K562 (cell line): ENCODE results near the gene MYL3. TPM values are rescaled to one million over a fixed set of nuclear protein-coding genes. Genes with fewer than 3 reads are reported as not detected.

Experiments
- ATAC-seq: fragments of 200-7000 bp; cut with Tn5 transposase; 3 replicates; pipeline ENCODE4 v1.9.1; 2020; ENCODE audit warnings: moderate library complexity
- BruUV-seq: library from RNA; stranded (reverse); fragments of 400-500 nt; replicated peaks from 2 replicates; lab custom pipeline; 2021; lab: Mats Ljungman, UMichigan
- CTCF ChIA-PET: fragments of 300-600 bp; formaldehyde crosslinking; extraction: SDS; loops from one replicate; lab custom pipeline; 2021; ENCODE audit warnings: low intra/inter-chr PET ratio; lab: Yijun Ruan, JAX
- POLR2A ChIA-PET: fragments of 300-600, 350-650 bp; sonication (Branson Sonifier 250); formaldehyde crosslinking; extraction: SDS; loops from one replicate; lab custom pipeline; 2021; ENCODE audit warnings: antibody characterized with exemption, inconsistent platforms; lab: Yijun Ruan, JAX
- DNase-seq, 4 experiments: peaks; one replicate each; pipeline versions ENCODE4 v3.0.0 to v3.0.0-alpha.2; 2011 to 2018; ENCODE audit warnings: low spot score in 3 of 4, mixed read lengths in 3 of 4; ENCODE audit errors: extremely low read depth in 1 of 4
- FAIRE-seq: peaks from 2 replicates; lab custom pipeline; 2011; peaks lifted over from hg19 to GRCh38; lab: Jason Lieb, UNC
- H2AFZ ChIP-seq: 2 replicates; pipeline ENCODE4 v1.6.0; 2011; ENCODE audit warnings: low read depth, low read length, control low read depth, inconsistent platforms
- H3K27ac ChIP-seq: fragments of 200-600 bp; 3 replicates; pipeline ENCODE4 v1.8.0; 2011; ENCODE audit warnings: low read depth, mild to moderate bottlenecking, control low read depth, inconsistent platforms, low read length, moderate library complexity, mixed read lengths; ENCODE audit errors: extremely low read depth
- H3K27me3 ChIP-seq, 2 experiments: fragments of 300-600 bp in 1 of 2; 2 replicates in 1 of 2; 3 replicates in 1 of 2; pipeline versions ENCODE4 v1.6.0 to v1.8.0; 2011; ENCODE audit warnings: inconsistent platforms in 2 of 2, low read length in 2 of 2, mild to moderate bottlenecking in 1 of 2, mixed read lengths in 1 of 2, moderate library complexity in 1 of 2; ENCODE audit not compliant: control insufficient read depth in 2 of 2, insufficient read depth in 2 of 2
- H3K36me3 ChIP-seq: fragments of 300-600 bp; 3 replicates; pipeline ENCODE4 v1.8.0; 2011; ENCODE audit warnings: mild to moderate bottlenecking, low read length, inconsistent platforms; ENCODE audit not compliant: control insufficient read depth, insufficient read depth
- H3K4me1 ChIP-seq, 2 experiments: fragments of 200-600 bp in 1 of 2; replicated peaks in 1 of 2; 2 replicates in 1 of 2; 3 replicates in 1 of 2; pipeline versions ENCODE4 v1.5.1 to v1.8.0; 2011; ENCODE audit warnings: inconsistent platforms in 2 of 2, low read length in 2 of 2, mild to moderate bottlenecking in 1 of 2, mixed read lengths in 1 of 2, moderate library complexity in 1 of 2; ENCODE audit not compliant: control insufficient read depth in 2 of 2, insufficient read depth in 2 of 2
- H3K4me2 ChIP-seq: 2 replicates; pipeline ENCODE4 v1.6.1; 2011; ENCODE audit warnings: low read length, control low read depth, inconsistent platforms, mixed read lengths; ENCODE audit not compliant: insufficient read depth
- H3K4me3 ChIP-seq: fragments of 200-600 bp; sonication (generic), shearing (Covaris generic); 2 replicates; pipeline ENCODE4 v1.5.1; 2016; ENCODE audit warnings: control low read depth, inconsistent platforms
- H3K79me2 ChIP-seq: fragments of 200-600 bp; 3 replicates; pipeline ENCODE4 v1.8.0; 2011; ENCODE audit warnings: low read length, inconsistent platforms; ENCODE audit not compliant: control insufficient read depth, insufficient read depth
- H3K9ac ChIP-seq, 2 experiments: 2 replicates each; pipeline versions ENCODE4 v1.6.0 to v1.6.1; 2011; ENCODE audit warnings: low read depth in 2 of 2, low read length in 2 of 2, control low read depth in 1 of 2, inconsistent platforms in 1 of 2, mild to moderate bottlenecking in 1 of 2, mixed read lengths in 1 of 2; ENCODE audit not compliant: insufficient read depth in 1 of 2
- H3K9me1 ChIP-seq: one replicate; pipeline ENCODE4 v1.6.0; 2011; ENCODE audit warnings: inconsistent platforms, mild to moderate bottlenecking, low read length, moderate library complexity; ENCODE audit not compliant: control insufficient read depth, insufficient read depth
- H3K9me3 ChIP-seq: replicated peaks from 2 replicates; pipeline ENCODE4 v1.5.1; 2011; ENCODE audit warnings: low read depth, low read length, inconsistent platforms; ENCODE audit not compliant: control insufficient read depth, insufficient read depth
- H4K20me1 ChIP-seq: replicated peaks from 2 replicates; pipeline ENCODE4 v1.6.1; 2011; ENCODE audit warnings: low read length, inconsistent platforms, mixed read lengths; ENCODE audit not compliant: control insufficient read depth, insufficient read depth
- BRF1 ChIP-seq: IDR thresholded peaks from 3 replicates; pipeline ENCODE4 v1.6.1; 2011; ENCODE audit warnings: borderline replicate concordance, mild to moderate bottlenecking; ENCODE audit not compliant: insufficient read length; ENCODE audit errors: extremely low read depth
- LARP7 ChIP-seq: fragments of 450-650 bp; IDR thresholded peaks from 2 replicates; pipeline ENCODE4 v1.6.1; 2016
- MCM3 ChIP-seq: fragments of 450-650 bp; IDR thresholded peaks from 2 replicates; pipeline ENCODE4 v1.6.1; 2016
- MTA1 ChIP-seq: fragments of 450-650 bp; IDR thresholded peaks from 2 replicates; pipeline ENCODE4 v1.6.1; 2017; ENCODE audit warnings: borderline replicate concordance
- MTA2 ChIP-seq: fragments of 450-650 bp; IDR thresholded peaks from 2 replicates; pipeline ENCODE4 v1.6.1; 2016; ENCODE audit warnings: low read depth
- SMAD3 ChIP-seq: fragments of 450-650 bp; formaldehyde crosslinking; conservative IDR thresholded peaks from 2 replicates; pipeline ENCODE4 v1.4.0; 2020; ENCODE audit warnings: mild to moderate bottlenecking
- YBX1 ChIP-seq: fragments of 450-650 bp; IDR thresholded peaks from 2 replicates; pipeline ENCODE4 v1.7.1; 2016; ENCODE audit warnings: mild to moderate bottlenecking
- WGBS: fragments of 100-300 bp; shearing (Covaris generic); methylation state at CpG from one replicate; pipeline ENCODE4 v1.1.6; 2016; ENCODE audit warnings: low coverage, mixed read lengths; ENCODE audit not compliant: insufficient coverage; ENCODE audit errors: missing lambda C conversion rate; 5-methylcytosine and 5-hydroxymethylcytosine counted together
- in situ Hi-C: fragments of 300-500 bp; cut with MboI; formaldehyde crosslinking; loops from 4 replicates; pipeline ENCODE4 v1.15.0; 2018; ENCODE audit warnings: inconsistent platforms, mixed read lengths
- intact Hi-C: fragments of 100-400 bp; cut with micrococcal nuclease; formaldehyde crosslinking; loops from 2 replicates; pipeline ENCODE4 v1.14.2; 2022
- polyA plus RNA-seq, 8 experiments: library from polyadenylated mRNA; depleted of rRNA in 4 of 8; stranded (reverse) in 5 of 8; unstranded in 3 of 8; fragments of >200 nt; fragmentation: Nextera tagmentation in 2 of 8; fragmentation: Illumina TruSeq in 1 of 8; extraction: Ambion mirVana in 2 of 8; extraction: Trizol in 1 of 8; gene quantifications; 2 replicates each; pipeline versions ENCODE4 v1.2.1 to v1.2.3, GENCODE V29; 2011 to 2014; ENCODE audit warnings: inconsistent platforms in 1 of 8, missing spikeins in 1 of 8
- total RNA-seq, 7 experiments: library from RNA; depleted of rRNA in 6 of 7; stranded (reverse); fragments of >200 nt in 6 of 7; fragmentation: Illumina TruSeq in 2 of 7; extraction: Trizol in 2 of 7; gene quantifications; 2 replicates each; pipeline versions ENCODE4 v1.2.1 to v1.2.3, GENCODE V29; 2011 to 2021; ENCODE audit warnings: low replicate concordance in 1 of 7
- TF ChIP-seq, protein P1 (sequence below): fragments of 450-650 bp; IDR thresholded peaks from 2 replicates; pipeline ENCODE4 v1.6.1; 2018; ENCODE audit not compliant: partially characterized antibody
- TF ChIP-seq, protein P2 (sequence below), 2 experiments: fragments of 450-650 bp in 1 of 2; IDR thresholded peaks; 2 replicates each; pipeline ENCODE4 v1.6.1; 2011 to 2017; ENCODE audit warnings: low read depth in 2 of 2, antibody characterized with exemption in 1 of 2, borderline replicate concordance in 1 of 2, low read length in 1 of 2, mild to moderate bottlenecking in 1 of 2, mixed read lengths in 1 of 2; ENCODE audit not compliant: control insufficient read depth in 1 of 2
- TF ChIP-seq, protein P3 (sequence below): fragments of 450-650 bp; formaldehyde crosslinking; conservative IDR thresholded peaks from 2 replicates; pipeline ENCODE4 v1.4.0; 2022; ENCODE audit warnings: mild to moderate bottlenecking, missing genetic modification characterization

MYL3 gene
- total and polyA plus RNA-seq, 9 of the 15 experiments (the other 6 are each of a cell fraction or from before 2014, with no cell fraction given), result 0.14 to 0.45 TPM; not detected in 7

DNA sequence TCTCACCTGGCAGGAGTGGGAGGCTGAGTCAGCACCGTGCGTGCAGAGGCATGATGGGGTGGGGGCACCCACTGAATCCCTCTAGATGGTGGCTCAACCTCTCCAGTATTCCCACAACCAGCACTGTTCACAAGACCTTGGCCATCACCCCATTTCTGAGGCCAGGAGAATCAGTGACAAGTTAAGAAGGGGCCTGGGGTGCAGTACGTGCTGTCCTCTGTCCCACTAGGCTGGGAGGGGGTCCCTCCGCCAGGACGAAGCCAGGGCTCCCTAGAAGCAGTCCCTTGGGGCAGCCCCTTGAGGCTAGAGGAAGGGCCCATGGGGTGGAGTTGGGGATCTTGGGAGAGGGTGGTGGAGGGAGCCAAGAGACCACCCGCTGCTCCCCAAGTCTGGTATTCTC, 4.8 kb downstream of the MYL3 start (continued):
- TF ChIP-seq, protein P1, sequence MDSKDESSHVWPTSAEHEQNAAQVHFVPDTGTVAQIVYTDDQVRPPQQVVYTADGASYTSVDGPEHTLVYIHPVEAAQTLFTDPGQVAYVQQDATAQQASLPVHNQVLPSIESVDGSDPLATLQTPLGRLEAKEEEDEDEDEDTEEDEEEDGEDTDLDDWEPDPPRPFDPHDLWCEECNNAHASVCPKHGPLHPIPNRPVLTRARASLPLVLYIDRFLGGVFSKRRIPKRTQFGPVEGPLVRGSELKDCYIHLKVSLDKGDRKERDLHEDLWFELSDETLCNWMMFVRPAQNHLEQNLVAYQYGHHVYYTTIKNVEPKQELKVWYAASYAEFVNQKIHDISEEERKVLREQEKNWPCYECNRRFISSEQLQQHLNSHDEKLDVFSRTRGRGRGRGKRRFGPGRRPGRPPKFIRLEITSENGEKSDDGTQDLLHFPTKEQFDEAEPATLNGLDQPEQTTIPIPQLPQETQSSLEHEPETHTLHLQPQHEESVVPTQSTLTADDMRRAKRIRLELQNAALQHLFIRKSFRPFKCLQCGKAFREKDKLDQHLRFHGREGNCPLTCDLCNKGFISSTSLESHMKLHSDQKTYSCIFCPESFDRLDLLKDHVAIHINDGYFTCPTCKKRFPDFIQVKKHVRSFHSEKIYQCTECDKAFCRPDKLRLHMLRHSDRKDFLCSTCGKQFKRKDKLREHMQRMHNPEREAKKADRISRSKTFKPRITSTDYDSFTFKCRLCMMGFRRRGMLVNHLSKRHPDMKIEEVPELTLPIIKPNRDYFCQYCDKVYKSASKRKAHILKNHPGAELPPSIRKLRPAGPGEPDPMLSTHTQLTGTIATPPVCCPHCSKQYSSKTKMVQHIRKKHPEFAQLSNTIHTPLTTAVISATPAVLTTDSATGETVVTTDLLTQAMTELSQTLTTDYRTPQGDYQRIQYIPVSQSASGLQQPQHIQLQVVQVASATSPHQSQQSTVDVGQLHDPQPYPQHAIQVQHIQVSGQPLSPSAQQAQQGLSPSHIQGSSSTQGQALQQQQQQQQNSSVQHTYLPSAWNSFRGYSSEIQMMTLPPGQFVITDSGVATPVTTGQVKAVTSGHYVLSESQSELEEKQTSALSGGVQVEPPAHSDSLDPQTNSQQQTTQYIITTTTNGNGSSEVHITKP, result no peak

DNA sequence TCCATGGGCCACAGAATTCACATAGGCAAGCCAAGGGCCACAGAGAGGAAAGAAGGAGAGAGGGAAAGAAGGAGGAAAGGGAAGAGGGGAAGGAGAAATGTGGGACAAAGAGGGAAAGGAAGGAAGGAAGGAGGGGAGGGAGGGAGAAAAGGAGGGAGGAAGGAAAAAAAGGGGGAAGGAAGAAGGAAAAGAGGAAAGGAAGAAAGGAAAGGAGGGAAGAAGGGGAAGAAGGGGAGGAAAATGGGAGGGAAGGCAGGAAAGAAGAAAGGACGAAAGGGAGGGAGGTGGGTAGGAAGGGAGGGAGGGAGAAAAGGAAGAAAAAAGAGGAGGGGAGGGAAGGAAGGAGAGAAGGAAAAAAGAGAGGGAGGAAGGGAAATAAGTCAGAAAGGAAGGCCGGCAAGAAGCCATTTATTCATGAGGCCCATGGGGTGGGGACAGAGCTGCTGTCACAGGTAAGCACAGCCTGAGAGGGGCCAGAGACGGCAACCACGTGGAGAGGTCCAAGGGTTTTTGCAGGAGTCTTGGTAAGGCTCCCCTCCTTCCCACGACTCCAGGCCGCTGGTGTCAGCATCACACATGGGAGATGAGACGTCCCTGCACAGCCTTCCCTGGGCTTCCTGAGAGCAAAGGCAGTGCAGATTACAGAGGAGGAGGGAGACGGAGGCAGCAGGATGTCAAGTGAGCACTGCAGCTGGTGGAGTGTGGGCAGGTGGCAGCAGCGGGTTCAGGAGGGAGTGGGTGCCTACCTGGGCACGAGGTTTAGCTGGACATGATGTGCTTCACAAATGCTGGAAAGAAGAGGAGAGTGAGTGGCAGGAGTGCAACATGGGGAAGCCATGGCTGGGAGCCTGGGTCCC, 5.5 kb downstream of the MYL3 start:
- Histone ChIP-seq H3K4me3 (no peak overlapping the region), H3K9ac (no peak overlapping the region), H3K4me2 (no peak overlapping the region), H4K20me1 (0 out of 2 replicates have a peak, but pooled peaks cover 5% of the 10 kb centered on the region), H3K9me3 (no peaks in the 10 kb centered on the region), H3K36me3 (no peaks in the 10 kb centered on the region), H3K9me1 (no peaks in the 10 kb centered on the region), H2AFZ (no peak overlapping the region), H3K79me2 (no peaks in the 10 kb centered on the region), H3K27ac (no peak overlapping the region), H3K4me1 (peaks cover 0 to 5% of the 10 kb centered on the region in 2 experiments; a peak in 1 of 5 replicates), H3K27me3 (peaks cover 18 to 67% of the 10 kb centered on the region in 2 experiments; a peak in 4 of 5 replicates)
- no peak for FAIRE-seq
- CTCF ChIA-PET, result no interaction called here
- 4% methylated on average over 10 of the region's 10 CpGs for WGBS
- no peak for ATAC-seq
- no TSS peak for BruUV-seq
- in situ Hi-C loops (no loop called here), intact Hi-C loops (no loop called here)
- no peak for DNase-seq
- POLR2A ChIA-PET, result interaction anchor here (1.1 kb wide), 1 partner anchor 11 kb away, joined by 3 read pairs; no protein-coding TSS in a partner anchor
- TF ChIP-seq YBX1 (0 out of 2 replicates have a peak, but pooled peaks have one; percentile 49), MCM3 (no peak), LARP7 (0 out of 2 replicates have a peak, but pooled peaks have one; percentile 57), BRF1 (no peak), MTA2 (0 out of 2 replicates have a peak, but pooled peaks have one; percentile 14), SMAD3 (CRISPR knock-in tag) (no peak), MTA1 (peak; percentile 23; the same call in 1 of the 2 replicates)
- TF ChIP-seq, protein P2, sequence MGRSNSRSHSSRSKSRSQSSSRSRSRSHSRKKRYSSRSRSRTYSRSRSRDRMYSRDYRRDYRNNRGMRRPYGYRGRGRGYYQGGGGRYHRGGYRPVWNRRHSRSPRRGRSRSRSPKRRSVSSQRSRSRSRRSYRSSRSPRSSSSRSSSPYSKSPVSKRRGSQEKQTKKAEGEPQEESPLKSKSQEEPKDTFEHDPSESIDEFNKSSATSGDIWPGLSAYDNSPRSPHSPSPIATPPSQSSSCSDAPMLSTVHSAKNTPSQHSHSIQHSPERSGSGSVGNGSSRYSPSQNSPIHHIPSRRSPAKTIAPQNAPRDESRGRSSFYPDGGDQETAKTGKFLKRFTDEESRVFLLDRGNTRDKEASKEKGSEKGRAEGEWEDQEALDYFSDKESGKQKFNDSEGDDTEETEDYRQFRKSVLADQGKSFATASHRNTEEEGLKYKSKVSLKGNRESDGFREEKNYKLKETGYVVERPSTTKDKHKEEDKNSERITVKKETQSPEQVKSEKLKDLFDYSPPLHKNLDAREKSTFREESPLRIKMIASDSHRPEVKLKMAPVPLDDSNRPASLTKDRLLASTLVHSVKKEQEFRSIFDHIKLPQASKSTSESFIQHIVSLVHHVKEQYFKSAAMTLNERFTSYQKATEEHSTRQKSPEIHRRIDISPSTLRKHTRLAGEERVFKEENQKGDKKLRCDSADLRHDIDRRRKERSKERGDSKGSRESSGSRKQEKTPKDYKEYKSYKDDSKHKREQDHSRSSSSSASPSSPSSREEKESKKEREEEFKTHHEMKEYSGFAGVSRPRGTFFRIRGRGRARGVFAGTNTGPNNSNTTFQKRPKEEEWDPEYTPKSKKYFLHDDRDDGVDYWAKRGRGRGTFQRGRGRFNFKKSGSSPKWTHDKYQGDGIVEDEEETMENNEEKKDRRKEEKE (IDR thresholded peaks at IDR 0.05; ENCODE audit: borderline replicate concordance in 1 of 2, control insufficient read depth in 1 of 2, low read depth in 2 of 2, low read length in 1 of 2), result peak in 1 of 2 experiments; percentile 43; a peak in 1 of 4 replicates
- TF ChIP-seq, protein P3, sequence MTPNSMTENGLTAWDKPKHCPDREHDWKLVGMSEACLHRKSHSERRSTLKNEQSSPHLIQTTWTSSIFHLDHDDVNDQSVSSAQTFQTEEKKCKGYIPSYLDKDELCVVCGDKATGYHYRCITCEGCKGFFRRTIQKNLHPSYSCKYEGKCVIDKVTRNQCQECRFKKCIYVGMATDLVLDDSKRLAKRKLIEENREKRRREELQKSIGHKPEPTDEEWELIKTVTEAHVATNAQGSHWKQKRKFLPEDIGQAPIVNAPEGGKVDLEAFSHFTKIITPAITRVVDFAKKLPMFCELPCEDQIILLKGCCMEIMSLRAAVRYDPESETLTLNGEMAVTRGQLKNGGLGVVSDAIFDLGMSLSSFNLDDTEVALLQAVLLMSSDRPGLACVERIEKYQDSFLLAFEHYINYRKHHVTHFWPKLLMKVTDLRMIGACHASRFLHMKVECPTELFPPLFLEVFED, result peak; percentile 85; the same call in 1 of the 2 replicates
